HUES48 (cell line): ENCODE measurements around the gene SDE2.

Experiments
- H3K27ac ChIP-seq: one replicate; pipeline ENCODE4 v1.7.0; 2013; ENCODE audit warnings: low read depth, low read length, inconsistent platforms
- H3K27me3 ChIP-seq: 2 replicates; pipeline ENCODE4 v1.6.1; 2013; ENCODE audit warnings: mild to moderate bottlenecking, low read length; ENCODE audit not compliant: control insufficient read depth, insufficient read depth
- H3K36me3 ChIP-seq: 2 replicates; pipeline ENCODE4 v1.6.1; 2013; ENCODE audit warnings: low read length; ENCODE audit not compliant: control insufficient read depth, insufficient read depth
- H3K4me1 ChIP-seq: 2 replicates; pipeline ENCODE4 v1.6.1; 2013; ENCODE audit warnings: mild to moderate bottlenecking, low read length; ENCODE audit not compliant: control insufficient read depth, insufficient read depth
- H3K4me3 ChIP-seq: 2 replicates; pipeline ENCODE4 v1.5.1; 2013; ENCODE audit warnings: mild to moderate bottlenecking, low read depth, low read length
- H3K9ac ChIP-seq: 2 replicates; pipeline ENCODE4 v1.6.1; 2013; ENCODE audit warnings: mild to moderate bottlenecking, low read depth, low read length, moderate library complexity
- H3K9me3 ChIP-seq: 2 replicates; pipeline ENCODE4 v1.6.1; 2013; ENCODE audit warnings: low read length; ENCODE audit not compliant: control insufficient read depth, insufficient read depth

The SDE2 gene

GRCh38 chr1:225999227-225999911 is at the start of gene SDE2:
TSS of gene SDE2 (minus strand) at chr1:225999343. CDS start at chr1:225999312, 31 bp downstream.
- Histone ChIP-seq H3K4me1 (peaks cover 31% of the 10 kb centered on the region), H3K27me3 (no peaks in the 10 kb centered on the region), H3K27ac (peak within 1 kb of the TSS; percentile 88), H3K36me3 (peaks cover 21% of the 10 kb centered on the region), H3K9ac (peak within 1 kb of the TSS; percentile 80), H3K9me3 (no peaks in the 10 kb centered on the region), H3K4me3 (peak within 1 kb of the TSS; percentile 93)

- Histone ChIP-seq H3K36me3 (no peaks in the 10 kb centered on the region), H3K4me1 (no peaks in the 10 kb centered on the region), H3K9ac (no peak overlapping the region), H3K27me3 (no peaks in the 10 kb centered on the region), H3K9me3 (no peaks in the 10 kb centered on the region), H3K4me3 (no peak overlapping the region), H3K27ac (no peak overlapping the region)
Observed at GRCh38 chr1:226048886-226049285, 49.7 kb upstream of the SDE2 start.

GRCh38 chr1:226047495-226047894 is 48.4 kb upstream of the SDE2 start:
- Histone ChIP-seq H3K9ac (no peak overlapping the region), H3K4me1 (no peaks in the 10 kb centered on the region), H3K4me3 (no peak overlapping the region), H3K36me3 (no peaks in the 10 kb centered on the region), H3K27me3 (no peaks in the 10 kb centered on the region), H3K27ac (no peak overlapping the region), H3K9me3 (no peaks in the 10 kb centered on the region)

- H3K4me1 ChIP-seq, result no peaks in the 10 kb centered on the region
- H3K9me3 ChIP-seq, result no peaks in the 10 kb centered on the region
- H3K36me3 ChIP-seq, result no peaks in the 10 kb centered on the region
- H3K4me3 ChIP-seq, result no peak overlapping the region
- H3K9ac ChIP-seq, result no peak overlapping the region
- no peaks in the 10 kb centered on the region for H3K27me3 ChIP-seq
- no peak overlapping the region for H3K27ac ChIP-seq
Observed at GRCh38 chr1:226046240-226046639, 47.1 kb upstream of the SDE2 start.

GRCh38 chr1:226044514-226045101 is 45.5 kb upstream of the SDE2 start:
- Histone ChIP-seq H3K9ac (no peak overlapping the region), H3K27ac (no peak overlapping the region), H3K4me3 (no peak overlapping the region), H3K36me3 (no peaks in the 10 kb centered on the region), H3K4me1 (no peaks in the 10 kb centered on the region), H3K27me3 (no peaks in the 10 kb centered on the region), H3K9me3 (no peaks in the 10 kb centered on the region)

GRCh38 chr1:226041419-226041818 is 42.3 kb upstream of the SDE2 start:
- no peak overlapping the region for H3K27ac ChIP-seq
- H3K27me3 ChIP-seq, result no peaks in the 10 kb centered on the region
- no peaks in the 10 kb centered on the region for H3K4me1 ChIP-seq
- H3K4me3 ChIP-seq, result no peak overlapping the region
- H3K36me3 ChIP-seq, result no peaks in the 10 kb centered on the region
- H3K9me3 ChIP-seq, result no peaks in the 10 kb centered on the region
- H3K9ac ChIP-seq, result no peak overlapping the region

- H3K4me3 ChIP-seq, result no peak overlapping the region
- no peak overlapping the region for H3K9ac ChIP-seq
- no peaks in the 10 kb centered on the region for H3K27me3 ChIP-seq
- H3K27ac ChIP-seq, result no peak overlapping the region
- H3K36me3 ChIP-seq, result no peaks in the 10 kb centered on the region
- no peaks in the 10 kb centered on the region for H3K9me3 ChIP-seq
- no peaks in the 10 kb centered on the region for H3K4me1 ChIP-seq
Observed at GRCh38 chr1:226038661-226039060, 39.5 kb upstream of the SDE2 start.

GRCh38 chr1:226035915-226036314 is 36.8 kb upstream of the SDE2 start:
- Histone ChIP-seq H3K4me1 (no peaks in the 10 kb centered on the region), H3K9me3 (no peaks in the 10 kb centered on the region), H3K9ac (no peak overlapping the region), H3K36me3 (no peaks in the 10 kb centered on the region), H3K27ac (no peak overlapping the region), H3K27me3 (no peaks in the 10 kb centered on the region), H3K4me3 (no peak overlapping the region)

GRCh38 chr1:226034482-226034881 is 35.3 kb upstream of the SDE2 start:
- H3K9me3 ChIP-seq, result no peaks in the 10 kb centered on the region
- no peaks in the 10 kb centered on the region for H3K36me3 ChIP-seq
- no peak overlapping the region for H3K27ac ChIP-seq
- H3K9ac ChIP-seq, result no peak overlapping the region
- H3K27me3 ChIP-seq, result no peaks in the 10 kb centered on the region
- H3K4me1 ChIP-seq, result no peaks in the 10 kb centered on the region
- H3K4me3 ChIP-seq, result no peak overlapping the region

GRCh38 chr1:226033991-226034390 is 34.8 kb upstream of the SDE2 start:
- H3K4me3 ChIP-seq, result no peak overlapping the region
- H3K27me3 ChIP-seq, result no peaks in the 10 kb centered on the region
- H3K9me3 ChIP-seq, result no peaks in the 10 kb centered on the region
- no peak overlapping the region for H3K9ac ChIP-seq
- H3K27ac ChIP-seq, result no peak overlapping the region
- H3K4me1 ChIP-seq, result no peaks in the 10 kb centered on the region
- H3K36me3 ChIP-seq, result no peaks in the 10 kb centered on the region

- Histone ChIP-seq H3K9ac (no peak overlapping the region), H3K9me3 (no peaks in the 10 kb centered on the region), H3K27ac (no peak overlapping the region), H3K36me3 (no peaks in the 10 kb centered on the region), H3K27me3 (no peaks in the 10 kb centered on the region), H3K4me1 (no peaks in the 10 kb centered on the region), H3K4me3 (no peak overlapping the region)
Observed at GRCh38 chr1:226033582-226033981, 34.4 kb upstream of the SDE2 start.
